ENCODE data around the gene NMUR1.

GRCh38 chr2:231563378-231563961, 33.2 kb upstream of the NMUR1 start:
- peak; percentile 58 to 98 for TF ChIP-seq CTCF (conservative IDR thresholded peaks at IDR 0.05; ENCODE audit: low read depth in 2 of 2)
- TF ChIP-seq EZH2 (IDR thresholded peaks at IDR 0.05; ENCODE audit: low read depth, unreplicated experiment) = no peak
- TF ChIP-seq POLR2AphosphoS5 (IDR thresholded peaks at IDR 0.05; ENCODE audit: low read depth) = no peak
